ENCODE measurements around the gene EFNA5. TPM values are rescaled to one million over a fixed set of nuclear protein-coding genes. Genes with fewer than 3 reads are reported as not detected.

Gene EFNA5
- total RNA-seq, 2 donors from 2014 or later: 9.7 to 11.1 TPM

DNA sequence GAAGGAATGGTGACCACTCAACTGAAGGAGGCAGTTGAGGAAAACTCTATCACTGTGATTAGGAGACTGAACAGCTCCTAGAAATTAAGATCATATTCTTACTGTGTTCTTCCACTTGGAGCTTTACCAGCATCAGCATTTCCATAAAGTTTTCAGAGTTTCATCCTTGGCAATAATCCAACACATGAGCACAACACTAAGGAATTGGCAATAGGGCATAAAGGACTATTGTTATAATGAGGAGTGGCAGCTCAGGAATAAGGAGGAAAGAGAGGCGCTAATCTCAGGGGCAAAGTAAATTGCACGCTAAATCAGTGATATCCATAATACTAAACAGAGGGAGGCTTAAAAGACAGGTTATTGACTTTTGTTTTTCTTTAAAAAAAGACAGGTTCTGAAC is 338.9 kb downstream of the EFNA5 start:
- H3K9me3 ChIP-seq: no peaks in the 10 kb centered on the region
- H3K27ac ChIP-seq: no peak overlapping the region
- no peak overlapping the region for H3K4me3 ChIP-seq
- H3K27me3 ChIP-seq: no peaks in the 10 kb centered on the region
- H3K36me3 ChIP-seq: no peaks in the 10 kb centered on the region
- TF ChIP-seq, protein P1, sequence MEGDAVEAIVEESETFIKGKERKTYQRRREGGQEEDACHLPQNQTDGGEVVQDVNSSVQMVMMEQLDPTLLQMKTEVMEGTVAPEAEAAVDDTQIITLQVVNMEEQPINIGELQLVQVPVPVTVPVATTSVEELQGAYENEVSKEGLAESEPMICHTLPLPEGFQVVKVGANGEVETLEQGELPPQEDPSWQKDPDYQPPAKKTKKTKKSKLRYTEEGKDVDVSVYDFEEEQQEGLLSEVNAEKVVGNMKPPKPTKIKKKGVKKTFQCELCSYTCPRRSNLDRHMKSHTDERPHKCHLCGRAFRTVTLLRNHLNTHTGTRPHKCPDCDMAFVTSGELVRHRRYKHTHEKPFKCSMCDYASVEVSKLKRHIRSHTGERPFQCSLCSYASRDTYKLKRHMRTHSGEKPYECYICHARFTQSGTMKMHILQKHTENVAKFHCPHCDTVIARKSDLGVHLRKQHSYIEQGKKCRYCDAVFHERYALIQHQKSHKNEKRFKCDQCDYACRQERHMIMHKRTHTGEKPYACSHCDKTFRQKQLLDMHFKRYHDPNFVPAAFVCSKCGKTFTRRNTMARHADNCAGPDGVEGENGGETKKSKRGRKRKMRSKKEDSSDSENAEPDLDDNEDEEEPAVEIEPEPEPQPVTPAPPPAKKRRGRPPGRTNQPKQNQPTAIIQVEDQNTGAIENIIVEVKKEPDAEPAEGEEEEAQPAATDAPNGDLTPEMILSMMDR (IDR thresholded peaks at IDR 0.05): no peak
- no peak overlapping the region for H3K9ac ChIP-seq (ENCODE audit: low read depth in 2 of 2, low read length in 2 of 2)
- intact Hi-C loops (cut with DNase I): no loop called here
- no peak for DNase-seq
- no peaks in the 10 kb centered on the region for H3K4me1 ChIP-seq

GRCh38 chr5:107331312-107331711 is 339.4 kb downstream of the EFNA5 start:
- intact Hi-C loops (cut with DNase I): no loop called here
- no peaks in the 10 kb centered on the region for H3K4me1 ChIP-seq
- DNase-seq: no peak
- H3K27ac ChIP-seq: no peak overlapping the region
- TF ChIP-seq, protein P1 (IDR thresholded peaks at IDR 0.05): no peak
- no peaks in the 10 kb centered on the region for H3K36me3 ChIP-seq
- H3K9me3 ChIP-seq: no peaks in the 10 kb centered on the region
- H3K27me3 ChIP-seq: no peaks in the 10 kb centered on the region
- no peak overlapping the region for H3K9ac ChIP-seq (ENCODE audit: low read depth in 2 of 2, low read length in 2 of 2)
- H3K4me3 ChIP-seq: no peak overlapping the region

GRCh38 chr5:107330903-107331302 is 339.8 kb downstream of the EFNA5 start:
- DNase-seq: no peak
- no peak overlapping the region for H3K4me3 ChIP-seq
- TF ChIP-seq, protein P1 (IDR thresholded peaks at IDR 0.05): no peak
- intact Hi-C loops (cut with DNase I): no loop called here
- no peaks in the 10 kb centered on the region for H3K36me3 ChIP-seq
- no peak overlapping the region for H3K27ac ChIP-seq
- H3K9ac ChIP-seq (ENCODE audit: low read depth in 2 of 2, low read length in 2 of 2): no peak overlapping the region
- H3K4me1 ChIP-seq: no peaks in the 10 kb centered on the region
- H3K9me3 ChIP-seq: no peaks in the 10 kb centered on the region
- H3K27me3 ChIP-seq: no peaks in the 10 kb centered on the region

DNA sequence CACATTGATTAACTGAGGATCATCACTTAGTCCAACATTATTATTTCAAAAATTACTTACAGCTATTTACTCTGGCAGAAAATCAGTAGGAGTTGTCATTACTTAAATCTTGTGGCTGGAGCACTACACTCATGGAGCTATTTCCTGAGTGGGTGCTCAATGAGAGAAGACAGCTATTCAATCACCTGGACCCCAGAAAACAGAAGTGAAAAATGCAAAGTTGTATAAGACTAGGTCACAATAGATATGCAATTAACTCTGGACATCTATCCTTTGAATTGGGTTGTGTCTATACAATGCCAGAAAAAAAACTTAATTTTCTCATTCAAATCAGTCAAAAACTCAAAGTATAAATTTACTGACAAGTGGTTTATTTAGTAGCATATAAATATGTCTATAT is 340.9 kb downstream of the EFNA5 start:
- Histone ChIP-seq H3K9ac (ENCODE audit: low read depth in 2 of 2, low read length in 2 of 2) (no peak overlapping the region), H3K27ac (no peak overlapping the region), H3K4me3 (no peak overlapping the region), H3K9me3 (no peaks in the 10 kb centered on the region), H3K36me3 (no peaks in the 10 kb centered on the region), H3K27me3 (no peaks in the 10 kb centered on the region), H3K4me1 (no peaks in the 10 kb centered on the region)
- intact Hi-C loops (cut with DNase I): no loop called here
- TF ChIP-seq, protein P1 (IDR thresholded peaks at IDR 0.05): no peak
- DNase-seq: no peak

All from colonic mucosa (tissue), 4 donors.